HS-5 (cell line): ENCODE measurements around the gene RARRES2.
"Not testable (repeated sequence)": the region's sequence is repeated elsewhere in the genome, so short reads cannot be mapped to it uniquely, and the experiment has no call there.

Experiments
- DNase-seq: peaks from one replicate; pipeline ENCODE4 v3.0.0-alpha.2; 2012; ENCODE audit warnings: low read depth

RARRES2 gene

DNA sequence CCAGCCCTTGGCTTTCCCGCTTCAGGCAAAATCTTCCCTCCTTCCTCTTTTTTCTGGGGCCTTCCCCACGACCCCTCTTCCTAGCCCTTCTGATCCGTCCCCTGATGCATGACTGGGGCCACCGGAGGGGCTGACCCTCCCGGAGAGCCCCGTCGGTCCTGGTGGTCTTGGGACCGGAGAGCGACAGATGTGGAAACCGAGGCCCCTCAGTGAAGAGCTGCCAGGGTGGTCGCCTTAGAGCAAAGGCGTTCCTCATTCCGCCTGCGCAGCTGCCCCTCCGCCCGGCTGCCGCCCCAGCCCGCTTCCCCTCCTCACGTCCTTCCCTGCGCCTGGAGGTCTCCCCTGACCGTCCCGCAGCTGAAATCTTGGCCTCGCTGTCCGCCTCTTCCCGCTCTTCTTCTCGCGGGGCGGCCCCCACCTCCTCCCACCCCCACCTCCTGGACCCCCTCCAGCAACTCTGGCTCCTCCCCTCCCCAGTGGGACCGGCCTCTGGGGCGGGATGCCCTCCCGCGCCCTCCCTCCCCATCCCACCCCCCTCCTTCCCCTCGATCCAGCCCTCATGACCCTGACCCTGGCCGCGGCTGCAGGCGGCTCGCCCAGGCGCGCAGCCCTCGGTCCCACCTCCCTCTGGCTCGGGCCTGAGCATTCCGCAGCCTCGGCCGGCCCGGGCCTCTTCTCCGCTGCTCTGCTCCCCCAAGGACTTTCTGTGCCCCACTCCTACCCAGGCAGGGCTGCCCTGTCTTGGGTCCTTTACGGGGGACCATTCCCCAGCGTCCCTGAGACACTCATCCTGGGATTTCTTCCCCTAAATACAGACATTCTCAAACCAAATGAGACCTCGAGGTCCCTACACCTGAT is at the start of gene RARRES2:
TSS of gene RARRES2 (minus strand) at position 367 of the 858 bp plus-strand sequence. CDS start 1,020 bp downstream, outside the sequence.
- no peak for DNase-seq

DNA sequence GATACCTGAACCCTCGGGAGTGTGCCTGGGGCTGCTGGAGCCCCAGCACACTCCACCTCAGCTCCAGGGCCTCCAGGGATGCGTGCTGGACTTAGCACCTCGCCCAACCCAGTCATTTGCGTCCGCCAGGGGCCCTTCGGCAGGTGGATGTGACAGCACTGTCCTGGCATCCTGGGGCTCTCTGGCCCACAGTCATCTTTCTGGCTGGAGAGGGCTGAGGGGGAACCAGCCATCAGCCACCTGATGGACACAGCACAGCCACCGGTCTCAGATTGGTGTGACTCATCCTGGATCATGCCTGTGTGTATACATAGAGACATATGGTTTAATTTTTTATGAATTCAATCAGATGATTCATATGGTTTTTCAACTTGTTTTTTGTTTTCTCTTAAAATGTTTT is 48.8 kb upstream of the RARRES2 start:
- no peak for DNase-seq

DNA sequence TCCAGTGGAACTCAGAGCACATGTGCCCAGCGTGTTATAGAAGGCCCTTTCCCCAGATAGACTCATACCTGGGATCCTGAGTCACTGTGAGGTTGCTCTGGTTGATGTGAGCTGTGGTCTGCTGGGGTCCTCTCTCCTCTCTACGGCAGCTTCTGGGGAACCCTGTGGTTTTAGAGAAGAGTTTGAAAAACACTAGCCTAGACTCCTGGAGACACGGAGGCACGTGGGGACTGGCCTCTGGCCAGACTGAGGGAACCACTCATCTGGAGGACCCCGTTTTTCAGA is 48.0 kb upstream of the RARRES2 start:
- DNase-seq = no peak

DNA sequence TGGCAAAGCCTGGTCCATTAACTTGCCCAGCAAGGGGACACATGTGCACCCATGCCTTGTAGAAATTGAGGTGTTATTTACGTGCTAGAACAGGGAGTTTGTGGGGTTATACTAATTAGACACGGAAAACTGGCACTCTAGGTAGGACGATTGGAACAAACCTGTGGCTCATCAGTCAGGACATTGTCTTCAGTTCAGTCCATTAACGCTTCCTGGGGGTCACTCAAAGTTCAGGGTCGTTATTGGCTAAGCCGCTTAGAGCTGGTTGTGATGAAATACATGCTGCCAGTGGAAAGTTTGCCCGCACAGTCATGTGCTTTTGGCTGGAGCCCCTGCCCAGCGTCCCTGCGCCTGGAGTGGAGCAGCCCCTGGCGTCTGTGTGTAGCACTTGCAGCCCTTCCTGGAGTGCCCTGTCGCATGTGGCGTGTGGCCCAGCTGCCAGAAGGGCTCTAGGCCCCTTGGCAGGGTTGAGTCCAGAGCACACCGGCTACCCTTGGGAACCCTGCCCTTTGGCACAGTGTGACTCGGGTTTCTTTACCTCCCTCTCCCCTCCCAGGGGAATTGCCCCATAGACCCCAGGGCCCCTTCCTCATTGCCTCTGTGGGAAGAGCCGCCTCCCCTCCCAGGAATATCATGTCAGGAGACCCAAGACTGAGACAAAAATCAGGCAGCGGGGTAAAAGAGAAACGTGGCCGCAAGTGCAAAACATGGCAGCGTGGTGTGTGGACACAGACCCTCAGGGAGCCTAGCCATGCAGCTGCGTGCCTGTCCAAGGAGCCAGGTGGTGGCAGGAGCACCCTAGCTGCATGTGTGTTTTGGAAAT is 47.5 kb upstream of the RARRES2 start:
- DNase-seq = no peak

- DNase-seq = no peak
These were observed 46.9 kb upstream of the RARRES2 start for GRCh38 chr7:150388306-150388705.

- not testable (repeated sequence) for DNase-seq
These were observed 44.5 kb upstream of the RARRES2 start for GRCh38 chr7:150385884-150386283.

GRCh38 chr7:150385302-150385723 is 43.9 kb upstream of the RARRES2 start:
- DNase-seq = no peak

GRCh38 chr7:150384406-150385301 is 43.2 kb upstream of the RARRES2 start:
- DNase-seq = no peak

- no peak for DNase-seq
These were observed 42.4 kb upstream of the RARRES2 start for GRCh38 chr7:150383710-150384397.

DNA sequence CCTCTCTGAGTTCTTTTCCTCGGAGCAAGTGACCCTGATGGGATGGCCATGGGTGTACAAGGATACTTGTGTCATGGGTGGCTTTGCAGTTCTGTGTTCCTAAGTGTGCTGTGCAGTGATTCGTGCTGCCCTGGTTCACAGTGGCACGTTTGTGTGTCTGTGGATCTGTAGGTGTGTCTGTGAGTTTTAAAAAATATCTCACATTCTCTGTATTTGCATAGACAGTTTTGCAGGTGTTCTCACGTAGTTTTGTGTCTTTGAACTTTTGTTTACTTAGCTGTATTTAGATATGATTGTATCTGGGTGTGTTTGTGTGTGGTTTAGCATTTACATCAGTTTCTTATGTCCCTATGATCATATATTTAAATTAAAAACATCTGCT is 41.4 kb upstream of the RARRES2 start:
- DNase-seq = no peak

DNA sequence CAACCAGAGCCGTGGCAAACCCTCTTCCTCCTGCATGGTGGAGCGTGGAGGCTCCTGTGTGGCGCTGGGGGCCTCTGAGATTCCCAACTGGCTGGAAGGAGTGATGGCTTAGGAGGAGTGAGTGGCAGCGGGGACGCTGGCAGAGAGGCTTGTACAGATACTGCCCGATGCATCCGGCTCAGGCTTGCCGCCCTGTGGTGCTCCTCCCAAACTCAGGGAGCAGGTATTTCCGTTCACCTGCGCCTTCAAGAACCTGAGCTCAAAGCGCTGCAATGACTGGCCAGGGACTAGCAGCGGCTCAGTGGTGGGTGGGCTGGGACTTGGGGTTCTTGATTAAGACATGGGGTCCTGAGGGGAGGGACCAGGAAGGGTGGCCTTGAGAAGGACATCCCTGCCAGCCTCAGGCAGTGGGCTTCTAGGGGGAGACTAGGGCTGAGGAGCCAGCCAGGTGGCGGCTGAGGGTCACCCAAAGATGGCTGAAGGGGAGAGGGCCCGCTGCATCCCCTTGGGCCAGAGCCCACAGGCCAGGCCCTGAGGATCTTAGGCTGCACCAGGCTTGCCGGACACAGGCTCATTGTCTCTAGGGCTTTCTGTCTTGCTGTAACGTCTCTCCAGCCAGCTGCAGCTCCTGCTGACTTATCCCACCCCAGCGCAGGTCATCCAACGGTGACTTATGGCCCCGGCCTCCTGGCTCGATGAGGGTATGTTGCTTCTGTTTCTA is 40.9 kb upstream of the RARRES2 start:
- no peak for DNase-seq

- no peak for DNase-seq
These were observed 40.3 kb upstream of the RARRES2 start for GRCh38 chr7:150381785-150382122.

- DNase-seq = no peak
These were observed 39.7 kb upstream of the RARRES2 start for GRCh38 chr7:150381096-150381495.

- DNase-seq = no peak
These were observed 39.0 kb upstream of the RARRES2 start for GRCh38 chr7:150380463-150380862.

GRCh38 chr7:150379441-150380379 is 38.3 kb upstream of the RARRES2 start:
- no peak for DNase-seq

DNA sequence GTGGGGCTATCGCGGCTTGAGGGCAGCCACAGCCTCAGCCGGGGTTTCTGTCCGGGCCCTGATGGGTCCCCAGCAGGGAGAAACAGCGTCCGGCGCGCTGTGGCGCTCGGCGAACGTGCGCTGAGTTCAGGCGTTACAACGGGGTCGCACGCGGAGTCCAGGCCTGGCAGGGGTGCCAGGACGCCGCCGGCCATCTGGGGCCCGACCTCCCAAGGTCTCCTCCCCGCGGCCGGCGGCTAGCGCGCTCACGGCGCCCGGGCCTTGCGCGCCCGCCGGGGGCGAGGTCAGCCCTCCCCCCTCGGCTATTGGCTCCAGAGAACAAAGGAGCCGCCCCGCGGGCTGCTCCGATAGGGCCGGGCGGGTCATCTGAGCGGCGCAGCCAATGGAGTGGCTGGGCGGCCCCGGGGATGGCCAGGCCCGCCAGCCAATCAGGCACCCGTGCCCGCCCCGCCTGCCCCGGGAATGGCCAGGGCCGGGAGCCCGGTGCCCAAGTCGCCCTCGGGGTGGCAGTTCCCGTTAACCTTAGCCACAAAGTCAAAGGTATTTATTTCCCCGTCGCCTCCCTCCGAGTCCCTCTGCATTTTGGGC is 37.5 kb upstream of the RARRES2 start, which contains the start of gene ZNF775:
TSS of gene ZNF775 (plus strand) at position 478 of the 588 bp plus-strand sequence. CDS start 9,141 bp downstream, outside the sequence.
- no peak for DNase-seq

GRCh38 chr7:150378115-150378852 is 36.9 kb upstream of the RARRES2 start:
- no peak for DNase-seq

GRCh38 chr7:150377635-150378034 is 36.2 kb upstream of the RARRES2 start:
- no peak for DNase-seq

DNA sequence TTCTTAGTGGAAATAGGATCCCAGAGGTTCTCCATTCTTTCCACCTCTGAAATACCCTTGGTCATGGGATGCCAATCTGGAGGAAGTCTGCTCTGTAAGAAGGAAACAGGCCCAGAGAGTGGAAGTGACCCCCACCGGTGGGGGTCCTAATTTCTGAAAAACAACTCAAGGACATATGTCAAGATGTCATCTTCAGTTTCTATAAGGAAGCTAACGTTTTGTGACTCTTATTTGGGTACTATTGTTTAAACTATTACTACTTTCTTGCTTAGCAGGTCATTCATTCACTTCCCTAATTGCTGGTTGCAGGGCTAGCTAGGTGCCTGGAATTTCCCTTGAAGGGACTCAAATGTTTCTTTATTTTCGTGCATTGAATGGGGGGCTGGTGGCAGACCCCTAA is 35.8 kb upstream of the RARRES2 start:
- DNase-seq = no peak
